Lung (tissue), 12 donors: ENCODE results near the gene KCNC4. TPM values are rescaled to one million over a fixed set of nuclear protein-coding genes. Genes with fewer than 3 reads are reported as not detected.

Experiments
- ATAC-seq: fragments of 200-7000 bp; cut with Tn5 transposase; one replicate; pipeline ENCODE4 v1.9.1; 2020; ENCODE audit warnings: moderate number of reproducible peaks; ENCODE audit not compliant: insufficient read depth, low FRiP score
- DNase-seq, 3 donors: peaks; one replicate each; pipeline ENCODE4 v3.0.0-alpha.2; 2013 to 2017
- H3K27ac ChIP-seq, 2 donors: one replicate each; pipeline ENCODE4 v1.5.1; 2013; ENCODE audit warnings: mild to moderate bottlenecking in 2 of 2, moderate library complexity in 2 of 2, control low read depth in 1 of 2, inconsistent platforms in 1 of 2, low read depth in 1 of 2, low read length in 1 of 2
- H3K27me3 ChIP-seq, 3 donors: one replicate each; pipeline ENCODE4 v1.5.1; 2013; ENCODE audit warnings: low read length in 2 of 3; ENCODE audit not compliant: control insufficient read depth in 3 of 3, insufficient read depth in 3 of 3
- H3K36me3 ChIP-seq, 4 donors: one replicate each; pipeline ENCODE4 v1.5.1; 2013; ENCODE audit warnings: low read length in 4 of 4, mild to moderate bottlenecking in 1 of 4, moderate library complexity in 1 of 4; ENCODE audit not compliant: control insufficient read depth in 4 of 4, insufficient read depth in 4 of 4
- H3K4me1 ChIP-seq, 5 donors: one replicate each; pipeline ENCODE4 v1.5.1; 2013; ENCODE audit warnings: low read length in 5 of 5, mild to moderate bottlenecking in 2 of 5, moderate library complexity in 1 of 5; ENCODE audit not compliant: control insufficient read depth in 5 of 5, insufficient read depth in 5 of 5
- H3K4me3 ChIP-seq: one replicate; pipeline ENCODE4 v1.5.1; 2013; ENCODE audit warnings: mild to moderate bottlenecking, control low read depth, moderate library complexity
- H3K9ac ChIP-seq, 2 donors: one replicate each; pipeline ENCODE4 v1.5.1; 2013; ENCODE audit warnings: low read length in 2 of 2, control low read depth in 1 of 2; ENCODE audit not compliant: insufficient read depth in 1 of 2
- H3K9me3 ChIP-seq, 4 donors: one replicate each; pipeline ENCODE4 v1.5.1; 2013; ENCODE audit warnings: low read length in 3 of 4, mild to moderate bottlenecking in 1 of 4, moderate library complexity in 1 of 4; ENCODE audit not compliant: control insufficient read depth in 4 of 4, insufficient read depth in 3 of 4
- WGBS, 2 donors: extraction: QIAGEN DNeasy Blood & Tissue Kit; methylation state at CpG; one replicate each; pipeline ENCODE4 v1.1.7; 2013; 5-methylcytosine and 5-hydroxymethylcytosine counted together
- polyA plus RNA-seq, 2 donors: library from polyadenylated mRNA; stranded (reverse); fragments of 200-250 nt; gene quantifications; one replicate each; pipeline ENCODE4 v1.2.1, GENCODE V29; 2013
- total RNA-seq, 2 donors: library from RNA; depleted of rRNA in 1 of 2; stranded (reverse); fragments of >200 nt in 1 of 2; gene quantifications; one replicate each; pipeline ENCODE4 v1.2.1, GENCODE V29; 2014 to 2021
- TF ChIP-seq, protein P1 (sequence below): IDR thresholded peaks from 2 replicates; pipeline ENCODE4 v1.5.1; 2012; ENCODE audit warnings: mild to moderate bottlenecking; ENCODE audit errors: control extremely low read depth, extremely low read depth
- donor health status: control.
- donor health status: control.
- donor health status: Bipolar disorder and iron deficiency.
- donor health status: healthy.
- donor health status: DM: yes; HTN: yes; CAD: no.

The KCNC4 gene
- total and polyA plus RNA-seq, 4 donors = 3.1 to 9.2 (median 3.5) TPM

DNA sequence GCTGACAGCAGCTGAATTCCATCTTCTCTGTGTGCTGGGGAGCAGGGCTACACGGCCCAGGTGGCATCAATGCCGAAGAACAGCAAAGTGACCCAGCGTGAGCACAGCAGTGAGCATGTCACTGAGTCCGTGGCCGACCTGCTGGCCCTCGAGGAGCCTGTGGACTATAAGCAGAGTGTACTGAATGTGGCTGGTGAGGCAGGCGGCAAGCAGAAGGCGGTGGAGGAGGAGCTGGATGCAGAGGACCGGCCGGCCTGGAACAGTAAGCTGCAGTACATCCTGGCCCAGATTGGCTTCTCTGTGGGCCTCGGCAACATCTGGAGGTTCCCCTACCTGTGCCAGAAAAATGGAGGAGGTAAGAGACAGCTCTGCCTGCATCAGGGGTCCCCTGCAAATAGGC lies 43.3 kb upstream of the KCNC4 start:
- peaks cover 0 to 7% (median 2%) of the 10 kb centered on the region in 3 donors for H3K27me3 ChIP-seq
- DNase-seq (no peak), ATAC-seq (no peak)
- TF ChIP-seq, protein P1, sequence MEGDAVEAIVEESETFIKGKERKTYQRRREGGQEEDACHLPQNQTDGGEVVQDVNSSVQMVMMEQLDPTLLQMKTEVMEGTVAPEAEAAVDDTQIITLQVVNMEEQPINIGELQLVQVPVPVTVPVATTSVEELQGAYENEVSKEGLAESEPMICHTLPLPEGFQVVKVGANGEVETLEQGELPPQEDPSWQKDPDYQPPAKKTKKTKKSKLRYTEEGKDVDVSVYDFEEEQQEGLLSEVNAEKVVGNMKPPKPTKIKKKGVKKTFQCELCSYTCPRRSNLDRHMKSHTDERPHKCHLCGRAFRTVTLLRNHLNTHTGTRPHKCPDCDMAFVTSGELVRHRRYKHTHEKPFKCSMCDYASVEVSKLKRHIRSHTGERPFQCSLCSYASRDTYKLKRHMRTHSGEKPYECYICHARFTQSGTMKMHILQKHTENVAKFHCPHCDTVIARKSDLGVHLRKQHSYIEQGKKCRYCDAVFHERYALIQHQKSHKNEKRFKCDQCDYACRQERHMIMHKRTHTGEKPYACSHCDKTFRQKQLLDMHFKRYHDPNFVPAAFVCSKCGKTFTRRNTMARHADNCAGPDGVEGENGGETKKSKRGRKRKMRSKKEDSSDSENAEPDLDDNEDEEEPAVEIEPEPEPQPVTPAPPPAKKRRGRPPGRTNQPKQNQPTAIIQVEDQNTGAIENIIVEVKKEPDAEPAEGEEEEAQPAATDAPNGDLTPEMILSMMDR = no peak
- no peaks in the 10 kb centered on the region for H3K36me3 ChIP-seq
- H3K4me1 ChIP-seq = no peaks in the 10 kb centered on the region
- no peak overlapping the region for H3K4me3 ChIP-seq
- no peak overlapping the region for H3K9ac ChIP-seq
- H3K9me3 ChIP-seq = peaks cover 0 to 5% (median 0%) of the 10 kb centered on the region in 4 donors
- 85 to 91% methylated on average over 11 of the region's 11 CpGs for WGBS, 2 donors
- H3K27ac ChIP-seq = no peak overlapping the region

DNA sequence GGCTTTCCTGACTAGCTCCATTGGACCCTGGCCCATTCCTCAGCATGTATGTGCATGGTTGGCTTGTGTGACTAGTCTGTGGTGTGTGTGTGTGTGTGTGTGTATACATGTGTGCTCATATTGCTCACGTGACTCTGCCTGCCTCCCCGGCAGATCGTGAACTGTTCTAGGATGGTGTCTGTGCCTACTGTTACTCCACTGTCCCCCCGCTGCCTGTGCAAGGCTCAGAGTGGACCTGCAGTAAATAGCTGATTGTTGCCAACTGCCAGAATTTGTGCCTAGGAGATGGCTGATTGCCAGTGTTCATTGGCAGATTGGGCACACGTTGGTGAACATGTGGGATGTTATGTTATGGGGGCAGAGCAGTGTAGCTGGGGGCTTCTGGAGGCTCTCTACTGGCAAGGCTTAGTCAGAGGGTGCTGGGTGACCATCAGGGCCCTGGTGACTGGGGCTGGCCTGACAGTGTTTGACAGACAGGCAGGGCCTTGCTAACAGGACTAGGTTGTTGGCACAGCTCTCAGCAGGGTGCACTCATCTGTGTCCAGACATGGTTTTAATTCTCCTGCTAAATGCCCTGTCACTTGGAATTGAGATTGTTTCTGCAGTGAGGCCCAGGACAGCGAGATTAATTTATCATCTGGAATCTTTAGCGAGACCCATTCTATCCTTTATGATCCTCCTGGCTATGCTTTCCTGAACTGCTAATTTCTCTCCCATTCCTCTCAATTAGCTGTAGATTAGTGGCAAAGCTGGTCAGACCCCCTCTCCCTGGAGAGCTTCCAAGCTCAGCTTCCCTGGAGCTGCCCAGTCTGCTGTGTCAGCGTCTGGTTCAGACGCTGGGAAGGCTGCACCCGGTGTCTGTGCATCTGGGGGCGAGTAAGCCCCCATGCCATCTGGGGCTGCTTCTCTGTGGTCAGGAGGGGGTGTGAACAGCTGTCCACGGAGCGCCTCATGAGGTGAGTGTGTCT lies 39.1 kb upstream of the KCNC4 start:
- H3K27me3 ChIP-seq = peaks cover 0 to 5% (median 3%) of the 10 kb centered on the region in 3 donors
- H3K9me3 ChIP-seq = peaks cover 0 to 3% (median 0%) of the 10 kb centered on the region in 4 donors
- no peaks in the 10 kb centered on the region for H3K4me1 ChIP-seq
- H3K9ac ChIP-seq = no peak overlapping the region
- WGBS, 2 donors = 71% methylated on average over 13 of the region's 13 CpGs
- H3K36me3 ChIP-seq = no peaks in the 10 kb centered on the region
- H3K4me3 ChIP-seq = no peak overlapping the region
- ATAC-seq = no peak
- no peak overlapping the region for H3K27ac ChIP-seq
- DNase-seq = no peak
- TF ChIP-seq, protein P1 = no peak

DNA sequence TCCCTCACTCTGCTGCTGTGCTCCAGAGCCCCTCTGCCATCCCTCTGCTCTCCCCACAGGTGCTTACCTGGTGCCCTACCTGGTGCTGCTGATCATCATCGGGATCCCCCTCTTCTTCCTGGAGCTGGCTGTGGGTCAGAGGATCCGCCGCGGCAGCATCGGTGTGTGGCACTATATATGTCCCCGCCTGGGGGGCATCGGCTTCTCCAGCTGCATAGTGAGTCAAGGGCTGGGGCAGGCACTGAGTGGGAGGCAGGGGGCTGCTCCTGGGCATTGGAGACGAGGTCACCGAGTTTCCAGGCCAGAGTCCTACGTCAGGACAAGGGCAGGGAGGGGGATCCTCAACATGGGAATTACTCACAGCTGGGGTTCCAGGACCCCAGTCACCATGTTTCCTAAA lies 38.1 kb upstream of the KCNC4 start:
- no peak for ATAC-seq
- H3K4me1 ChIP-seq = peaks cover 0 to 4% (median 0%) of the 10 kb centered on the region in 5 donors
- H3K4me3 ChIP-seq = no peak overlapping the region
- TF ChIP-seq, protein P1 = no peak
- WGBS, 2 donors = 87 to 89% methylated on average over 10 of the region's 10 CpGs
- H3K27me3 ChIP-seq = peaks cover 0 to 5% (median 3%) of the 10 kb centered on the region in 3 donors
- no peak overlapping the region for H3K9ac ChIP-seq
- no peak for DNase-seq
- H3K27ac ChIP-seq = no peak overlapping the region
- H3K9me3 ChIP-seq = peaks cover 0 to 6% (median 0%) of the 10 kb centered on the region in 4 donors
- H3K36me3 ChIP-seq = no peaks in the 10 kb centered on the region
